Measurements from ENCODE around the gene FAM222B.

- TF ChIP-seq NFXL1 (CRISPR knock-in tag; IDR thresholded peaks at IDR 0.05), result no peak
- TF ChIP-seq CTCF (IDR thresholded peaks at IDR 0.05 in 2 of 3, conservative IDR thresholded peaks at IDR 0.05 in 1 of 3; ENCODE audit: insufficient read depth in 2 of 3, low read depth in 1 of 3, low read length in 3 of 3), result no peak
- TF ChIP-seq TSHZ1 (CRISPR knock-in tag; IDR thresholded peaks at IDR 0.05), result no peak
- TF ChIP-seq USF2 (CRISPR knock-in tag; IDR thresholded peaks at IDR 0.05), result no peak
- no peak for TF ChIP-seq ZFP30 (CRISPR knock-in tag; IDR thresholded peaks at IDR 0.05; ENCODE audit: borderline replicate concordance)
- TF ChIP-seq, protein P1, sequence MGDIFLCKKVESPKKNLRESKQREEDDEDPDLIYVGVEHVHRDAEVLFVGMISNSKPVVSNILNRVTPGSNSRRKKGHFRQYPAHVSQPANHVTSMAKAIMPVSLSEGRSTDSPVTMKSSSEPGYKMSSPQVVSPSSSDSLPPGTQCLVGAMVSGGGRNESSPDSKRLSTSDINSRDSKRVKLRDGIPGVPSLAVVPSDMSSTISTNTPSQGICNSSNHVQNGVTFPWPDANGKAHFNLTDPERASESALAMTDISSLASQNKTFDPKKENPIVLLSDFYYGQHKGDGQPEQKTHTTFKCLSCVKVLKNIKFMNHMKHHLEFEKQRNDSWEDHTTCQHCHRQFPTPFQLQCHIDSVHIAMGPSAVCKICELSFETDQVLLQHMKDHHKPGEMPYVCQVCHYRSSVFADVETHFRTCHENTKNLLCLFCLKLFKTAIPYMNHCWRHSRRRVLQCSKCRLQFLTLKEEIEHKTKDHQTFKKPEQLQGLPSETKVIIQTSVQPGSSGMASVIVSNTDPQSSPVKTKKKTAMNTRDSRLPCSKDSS (IDR thresholded peaks at IDR 0.05; ENCODE audit: low read depth, partially characterized antibody), result no peak
Measured at GRCh38 chr17:28867276-28867675, 24.7 kb upstream of the FAM222B start.

Data from K562 (cell line).